ENCODE data around the gene EGLN2.
"Not testable (repeated sequence)": the region's sequence is repeated elsewhere in the genome, so short reads cannot be mapped to it uniquely, and the experiment has no call there.

Gene EGLN2

GRCh38 chr19:40850277-40850676, 51.3 kb downstream of the EGLN2 start, which contains the start of gene CYP2A6:
Gene CYP2A6 (minus strand): TSS chr19:40850447. CDS start chr19:40850426, 21 bp downstream.
- DNase-seq: not testable (repeated sequence)

- not testable (repeated sequence) for DNase-seq
These were observed 53.6 kb downstream of the EGLN2 start for GRCh38 chr19:40852467-40853152.

Measured in activated CD4-positive, alpha-beta T cell treated with anti-CD3 and anti-CD28 coated beads, Interleukin-10, Interleukin-2, amounts not matched to agents 100 ng/mL and 50 ng/mL, durations not matched to agents 16 hours and 8 hours (primary cell).